Activated naive CD4-positive, alpha-beta T cell treated with anti-CD3 and anti-CD28 coated beads, Interleukin-2, amount 50 U/mL, for 24 hours (primary cell): ENCODE measurements around the gene RITA1.

ENCODE experiments used
- H3K27ac Mint-ChIP-seq: one replicate; pipeline ENCODE4 v1.8.0; 2021; ENCODE audit warnings: mild to moderate bottlenecking, mixed read lengths
- H3K27me3 Mint-ChIP-seq: one replicate; pipeline ENCODE4 v1.8.0; 2021; ENCODE audit warnings: mixed read lengths
- H3K36me3 Mint-ChIP-seq: one replicate; pipeline ENCODE4 v1.8.0; 2021; ENCODE audit warnings: mixed read lengths
- H3K4me1 Mint-ChIP-seq: one replicate; pipeline ENCODE4 v1.8.0; 2021; ENCODE audit warnings: mixed read lengths
- H3K4me3 Mint-ChIP-seq: one replicate; pipeline ENCODE4 v1.8.0; 2021; ENCODE audit warnings: mild to moderate bottlenecking, mixed read lengths
- H3K9me3 Mint-ChIP-seq: one replicate; pipeline ENCODE4 v1.8.0; 2021; ENCODE audit warnings: mixed read lengths

The RITA1 gene

GRCh38 chr12:113237748-113238147 is 52.2 kb downstream of the RITA1 start:
- no peaks in the 10 kb centered on the region for H3K27me3 Mint-ChIP-seq
- H3K4me1 Mint-ChIP-seq, result peaks cover 55% of the 10 kb centered on the region
- no peak overlapping the region for H3K4me3 Mint-ChIP-seq
- peaks cover 5% of the 10 kb centered on the region for H3K36me3 Mint-ChIP-seq
- H3K9me3 Mint-ChIP-seq, result no peaks in the 10 kb centered on the region
- H3K27ac Mint-ChIP-seq, result peak overlapping the region; percentile 35

- Mint-ChIP-seq H3K27ac (no peak overlapping the region), H3K27me3 (no peaks in the 10 kb centered on the region), H3K4me1 (peaks cover 50% of the 10 kb centered on the region), H3K36me3 (peaks cover 3% of the 10 kb centered on the region), H3K9me3 (no peaks in the 10 kb centered on the region), H3K4me3 (no peak overlapping the region)
These were observed 52.8 kb downstream of the RITA1 start for GRCh38 chr12:113238309-113238708.

- Mint-ChIP-seq H3K36me3 (peaks cover 3% of the 10 kb centered on the region), H3K27ac (peak overlapping the region; percentile 46), H3K27me3 (no peaks in the 10 kb centered on the region), H3K4me1 (peaks cover 48% of the 10 kb centered on the region), H3K9me3 (no peaks in the 10 kb centered on the region), H3K4me3 (no peak overlapping the region)
These were observed 53.8 kb downstream of the RITA1 start for GRCh38 chr12:113239288-113239771.

GRCh38 chr12:113239811-113240331 is 54.4 kb downstream of the RITA1 start:
- H3K4me1 Mint-ChIP-seq, result peaks cover 51% of the 10 kb centered on the region
- H3K9me3 Mint-ChIP-seq, result no peaks in the 10 kb centered on the region
- H3K27me3 Mint-ChIP-seq, result no peaks in the 10 kb centered on the region
- H3K36me3 Mint-ChIP-seq, result peaks cover 6% of the 10 kb centered on the region
- H3K27ac Mint-ChIP-seq, result no peak overlapping the region
- H3K4me3 Mint-ChIP-seq, result no peak overlapping the region

- Mint-ChIP-seq H3K27me3 (no peaks in the 10 kb centered on the region), H3K9me3 (no peaks in the 10 kb centered on the region), H3K27ac (no peak overlapping the region), H3K4me3 (no peak overlapping the region), H3K4me1 (peaks cover 48% of the 10 kb centered on the region), H3K36me3 (peaks cover 6% of the 10 kb centered on the region)
These were observed 54.9 kb downstream of the RITA1 start for GRCh38 chr12:113240395-113240794.

GRCh38 chr12:113241191-113242025 is 55.9 kb downstream of the RITA1 start:
- Mint-ChIP-seq H3K27me3 (no peaks in the 10 kb centered on the region), H3K36me3 (peaks cover 6% of the 10 kb centered on the region), H3K9me3 (no peaks in the 10 kb centered on the region), H3K27ac (no peak overlapping the region), H3K4me3 (no peak overlapping the region), H3K4me1 (peaks cover 44% of the 10 kb centered on the region)
